Measurements from ENCODE around the gene AFAP1.

AFAP1 gene

DNA sequence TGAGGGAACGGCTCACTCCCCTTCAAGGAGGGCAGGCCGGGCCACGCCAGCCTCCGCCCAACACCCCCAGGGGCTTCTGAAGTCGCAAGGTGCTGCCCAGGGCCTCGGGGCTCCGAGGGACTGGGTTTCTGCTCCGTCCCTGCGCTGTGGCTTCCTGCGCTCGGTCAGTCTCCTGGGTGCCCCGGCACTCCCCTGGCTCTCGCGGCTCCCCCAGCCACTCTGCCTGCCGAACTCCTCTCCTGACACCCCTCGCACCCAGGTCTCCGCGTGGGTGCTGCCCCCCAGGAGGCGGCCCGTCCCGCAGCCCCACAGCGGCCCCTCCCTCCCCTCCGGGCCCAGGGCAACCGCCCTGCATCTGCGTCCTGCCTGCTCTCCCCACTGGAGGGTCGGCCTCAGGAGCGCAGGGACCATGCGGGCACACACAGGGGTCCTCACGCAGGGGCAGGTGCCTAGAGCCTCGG, 151.9 kb downstream of the AFAP1 start:
- ChIA-PET CTCF (no interaction called here), POLR2A (ENCODE audit: low non-redundant PET) (no interaction called here)
- no peak for TF ChIP-seq CTCF (conservative IDR thresholded peaks at IDR 0.05; ENCODE audit: low read depth)
- no peak overlapping the region for H3K27ac ChIP-seq
- no peak for DNase-seq (ENCODE audit: low spot score)

- CTCF ChIA-PET, result no interaction called here
- no peak for DNase-seq (ENCODE audit: low spot score)
- POLR2A ChIA-PET (ENCODE audit: low non-redundant PET), result no interaction called here
- TF ChIP-seq CTCF (conservative IDR thresholded peaks at IDR 0.05; ENCODE audit: low read depth), result no peak
- no peak overlapping the region for H3K27ac ChIP-seq
Observed at GRCh38 chr4:7787067-7787466, 152.6 kb downstream of the AFAP1 start.

DNA sequence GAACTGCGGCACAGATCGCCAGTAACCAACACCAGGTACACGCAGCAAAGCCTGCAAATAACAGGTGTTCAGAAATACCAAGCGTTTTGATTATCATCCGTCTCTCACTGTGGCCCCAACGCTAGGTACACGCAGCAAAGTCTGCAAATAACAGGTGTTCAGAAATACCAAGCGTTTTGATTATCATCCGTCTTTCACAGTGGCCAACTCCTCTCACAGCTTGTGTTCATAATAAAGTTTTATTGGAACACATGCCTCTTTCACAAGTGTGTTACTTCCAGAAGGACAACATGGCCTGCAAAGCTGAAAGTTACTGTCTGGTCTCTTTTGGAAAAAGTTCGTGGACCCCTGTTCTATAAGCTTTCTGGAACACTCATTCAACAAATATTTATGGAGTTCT, 153.1 kb downstream of the AFAP1 start:
- TF ChIP-seq CTCF (conservative IDR thresholded peaks at IDR 0.05; ENCODE audit: low read depth), result no peak
- H3K27ac ChIP-seq, result no peak overlapping the region
- DNase-seq (ENCODE audit: low spot score), result no peak
- ChIA-PET CTCF (interaction anchor here (0.6 kb wide), 1 partner anchor 31 kb away, joined by 3 read pairs; no protein-coding TSS in a partner anchor), POLR2A (ENCODE audit: low non-redundant PET) (no interaction called here)

GRCh38 chr4:7786040-7786439, 153.6 kb downstream of the AFAP1 start:
- POLR2A ChIA-PET (ENCODE audit: low non-redundant PET), result no interaction called here

DNA sequence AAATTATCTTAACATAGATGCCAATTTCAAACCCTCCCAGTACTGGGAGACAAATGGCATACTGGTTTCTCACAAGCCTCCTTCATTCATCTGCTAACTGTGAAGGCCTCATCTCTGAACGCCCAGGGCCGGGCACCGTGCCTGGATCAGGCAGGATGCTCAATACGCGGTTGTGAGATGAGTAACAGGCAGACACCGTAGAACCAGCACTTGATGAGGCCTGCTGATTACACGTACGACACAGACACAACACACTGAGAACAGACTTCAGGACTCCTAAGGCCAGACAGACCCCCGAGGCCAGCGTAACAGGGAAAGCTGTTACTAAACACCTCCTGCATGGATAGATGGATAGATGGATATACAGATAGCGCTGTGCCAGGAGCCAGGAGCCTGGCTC, 154.6 kb downstream of the AFAP1 start:
- TF ChIP-seq CTCF (conservative IDR thresholded peaks at IDR 0.05; ENCODE audit: low read depth), result no peak
- ChIA-PET CTCF (no interaction called here), POLR2A (ENCODE audit: low non-redundant PET) (no interaction called here)
- DNase-seq (ENCODE audit: low spot score), result no peak
- H3K27ac ChIP-seq, result no peak overlapping the region

More at GRCh38 chr4:7786040-7786439, 153.6 kb downstream of the AFAP1 start:
- no peak overlapping the region for H3K27ac ChIP-seq
- CTCF ChIA-PET, result interaction anchor here (0.6 kb wide), 1 partner anchor 30 kb away, joined by 3 read pairs; no protein-coding TSS in a partner anchor
- no peak for DNase-seq (ENCODE audit: low spot score)
- TF ChIP-seq CTCF (conservative IDR thresholded peaks at IDR 0.05; ENCODE audit: low read depth), result no peak

DNA sequence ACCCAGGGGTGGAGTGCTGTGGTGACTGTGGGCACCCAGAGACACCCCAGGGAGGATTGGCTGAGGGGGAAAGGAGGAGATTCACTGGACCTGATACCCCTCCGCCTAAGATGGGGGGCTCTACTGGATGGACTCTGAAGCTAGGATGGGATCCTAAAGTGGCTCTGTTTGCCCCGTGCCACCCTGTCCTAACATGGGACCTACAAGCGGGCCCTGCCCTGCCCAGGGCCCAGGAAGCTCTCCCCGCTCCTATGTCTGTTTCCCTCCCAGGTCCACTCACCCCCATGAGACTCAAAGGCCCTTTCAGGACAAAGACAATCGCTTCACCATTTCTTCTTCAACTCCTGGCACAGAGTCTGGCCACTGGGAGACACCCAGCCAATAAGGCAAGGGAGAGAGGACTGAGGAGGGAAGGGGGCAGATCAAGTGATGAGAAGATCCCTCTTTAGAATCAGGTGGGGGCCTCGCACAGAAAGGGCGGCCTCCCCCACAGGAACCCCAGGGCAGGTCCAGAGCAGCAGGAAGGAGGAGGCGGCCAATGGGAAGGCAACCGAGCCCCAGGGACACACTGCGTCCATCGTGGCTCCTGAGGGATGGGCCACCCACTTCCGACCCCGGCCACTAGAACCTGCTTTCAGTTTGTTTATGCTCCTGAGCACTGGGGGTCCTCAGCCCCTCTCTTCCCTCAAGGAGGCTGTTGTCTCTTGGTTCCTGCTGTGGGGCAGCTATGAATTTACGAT, 155.4 kb downstream of the AFAP1 start:
- no peak for TF ChIP-seq CTCF (conservative IDR thresholded peaks at IDR 0.05; ENCODE audit: low read depth)

More for the DNA sequence above, 155.4 kb downstream of the AFAP1 start:
- CTCF ChIA-PET, result no interaction called here
- H3K27ac ChIP-seq, result no peak overlapping the region
- POLR2A ChIA-PET (ENCODE audit: low non-redundant PET), result no interaction called here
- DNase-seq (ENCODE audit: low spot score), result no peak

Measured in RWPE1 (cell line).